COLO668 (cell line): ENCODE results near the gene COPS3.

ENCODE experiments used
- DNase-seq: peaks from one replicate; lab custom pipeline; 2025; ENCODE audit not compliant: unreplicated experiment; lab: John Stamatoyannopoulos, UW

Gene COPS3

GRCh38 chr17:17221329-17221728 lies 59.7 kb downstream of the COPS3 start:
- DNase-seq, result no peak

- peak; percentile 10 for DNase-seq
These were observed 60.5 kb downstream of the COPS3 start for GRCh38 chr17:17220529-17220928.

- no peak for DNase-seq
These were observed 63.1 kb downstream of the COPS3 start for GRCh38 chr17:17217995-17218394.

GRCh38 chr17:17216776-17217175 lies 64.3 kb downstream of the COPS3 start:
- no peak for DNase-seq

- DNase-seq, result no peak
These were observed 64.8 kb downstream of the COPS3 start for GRCh38 chr17:17216236-17216635.

GRCh38 chr17:17215575-17215974 lies 65.5 kb downstream of the COPS3 start:
- no peak for DNase-seq

- DNase-seq, result no peak
These were observed 66.2 kb downstream of the COPS3 start for GRCh38 chr17:17214646-17215436.

GRCh38 chr17:17213775-17214174 lies 67.3 kb downstream of the COPS3 start:
- DNase-seq, result no peak

- DNase-seq, result no peak
These were observed 73.0 kb downstream of the COPS3 start for GRCh38 chr17:17207998-17208397.

- DNase-seq, result no peak
These were observed 74.1 kb downstream of the COPS3 start for GRCh38 chr17:17206913-17207335.

GRCh38 chr17:17206124-17206912 lies 74.7 kb downstream of the COPS3 start, which contains the start of gene PLD6:
Gene PLD6, minus strand, starts transcription at chr17:17206333. Its CDS starts 47 bp downstream, at chr17:17206286.
- peak; percentile 86 for DNase-seq

- peak; percentile 60 for DNase-seq
These were observed 75.5 kb downstream of the COPS3 start for GRCh38 chr17:17205368-17206123.

GRCh38 chr17:17204635-17205231 lies 76.3 kb downstream of the COPS3 start:
- DNase-seq, result no peak

- no peak for DNase-seq
These were observed 76.9 kb downstream of the COPS3 start for GRCh38 chr17:17204041-17204591.

- no peak for DNase-seq
These were observed 77.8 kb downstream of the COPS3 start for GRCh38 chr17:17203173-17203730.

GRCh38 chr17:17201907-17202306 lies 79.1 kb downstream of the COPS3 start:
- no peak for DNase-seq

- DNase-seq, result no peak
These were observed 79.8 kb downstream of the COPS3 start for GRCh38 chr17:17201271-17201670.

GRCh38 chr17:17200831-17201230 lies 80.2 kb downstream of the COPS3 start:
- DNase-seq, result no peak

GRCh38 chr17:17200311-17200710 lies 80.7 kb downstream of the COPS3 start:
- no peak for DNase-seq

- DNase-seq, result no peak
These were observed 82.8 kb downstream of the COPS3 start for GRCh38 chr17:17198281-17198680.
